Left lobe of liver (tissue), 2 donors: ENCODE data around the gene USF2. TPM values are rescaled to one million over a fixed set of nuclear protein-coding genes. Genes with fewer than 3 reads are reported as not detected.
A peak's percentile ranks its signal among the peaks of the same experiment; 100 is the strongest.
"Not testable (repeated sequence)": the region's sequence is repeated elsewhere in the genome, so short reads cannot be mapped to it uniquely, and the experiment has no call there.

Experiments used
- ATAC-seq: fragments of 200-7000 bp; cut with Tn5 transposase; one replicate; pipeline ENCODE4 v1.9.1; 2020; ENCODE audit warnings: mild to moderate bottlenecking, moderate library complexity
- DNase-seq: peaks from one replicate; pipeline ENCODE4 v3.0.0-alpha.2; 2020; ENCODE audit warnings: low spot score
- total RNA-seq: library from RNA; stranded (reverse); gene quantifications from one replicate; pipeline ENCODE4 v1.2.1, GENCODE V29; 2021
- donor health status: DM: no; HTN: no; CAD: no; lungs with moderate emphysema.
- donor health status: DM: no; HTN: yes; CAD: no.

The USF2 gene
- total RNA-seq: 91.7 TPM

GRCh38 chr19:35268536-35269437 is at the start of gene USF2:
USF2 (plus strand) TSS chr19:35268962; CDS start chr19:35269102, 140 bp downstream.
- ATAC-seq (peak; percentile 13), DNase-seq (peak; percentile 86)

GRCh38 chr19:35219008-35219407 is 49.8 kb upstream of the USF2 start:
- no peak for ATAC-seq
- no peak for DNase-seq

- DNase-seq (no peak), ATAC-seq (no peak)
These were observed 48.3 kb upstream of the USF2 start for GRCh38 chr19:35220315-35220921.

GRCh38 chr19:35220973-35221590 is 47.7 kb upstream of the USF2 start:
- DNase-seq, ATAC-seq: not testable (repeated sequence)

GRCh38 chr19:35222373-35223015 is 46.3 kb upstream of the USF2 start:
- peak; percentile 35 for DNase-seq
- no peak for ATAC-seq

- ATAC-seq: no peak
- peak; percentile 38 for DNase-seq
These were observed 45.5 kb upstream of the USF2 start for GRCh38 chr19:35223084-35223790.

- DNase-seq (peak; percentile 27), ATAC-seq (no peak)
These were observed 44.8 kb upstream of the USF2 start for GRCh38 chr19:35223862-35224505.

GRCh38 chr19:35224681-35225571 is 43.8 kb upstream of the USF2 start:
- ATAC-seq (peak; percentile 62), DNase-seq (peak; percentile 43)

DNA sequence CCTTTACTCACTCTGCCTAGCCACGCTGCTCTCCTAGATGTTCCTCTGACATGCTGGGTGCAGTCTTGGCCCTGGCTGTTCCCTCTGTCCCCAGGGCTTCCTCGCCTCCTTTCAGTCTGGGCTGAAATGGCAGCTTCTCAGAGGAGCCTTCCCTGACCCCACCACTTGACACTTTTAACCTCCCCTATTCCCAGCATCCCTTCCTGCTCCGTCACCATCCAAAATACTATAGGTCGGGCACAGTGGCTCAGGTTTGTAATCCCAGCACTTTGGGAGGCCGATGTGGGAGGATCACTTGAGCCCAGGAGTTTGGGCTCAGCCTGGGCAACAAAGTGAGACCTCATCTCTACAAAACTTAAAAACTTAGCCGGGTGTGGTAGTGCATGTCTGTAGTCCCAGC is 42.8 kb upstream of the USF2 start:
- ATAC-seq: no peak
- DNase-seq: peak; percentile 31

GRCh38 chr19:35226748-35227147 is 42.0 kb upstream of the USF2 start:
- ATAC-seq: no peak
- DNase-seq: peak; percentile 12

- DNase-seq (peak; percentile 23), ATAC-seq (no peak)
These were observed 40.4 kb upstream of the USF2 start, which contains the start of gene FAM187B for GRCh38 chr19:35228177-35228930. FAM187B (minus strand) TSS chr19:35228739; CDS start chr19:35228680, 59 bp downstream.

- ATAC-seq: no peak
- DNase-seq: peak; percentile 33
These were observed 39.2 kb upstream of the USF2 start for GRCh38 chr19:35229601-35230000.

DNA sequence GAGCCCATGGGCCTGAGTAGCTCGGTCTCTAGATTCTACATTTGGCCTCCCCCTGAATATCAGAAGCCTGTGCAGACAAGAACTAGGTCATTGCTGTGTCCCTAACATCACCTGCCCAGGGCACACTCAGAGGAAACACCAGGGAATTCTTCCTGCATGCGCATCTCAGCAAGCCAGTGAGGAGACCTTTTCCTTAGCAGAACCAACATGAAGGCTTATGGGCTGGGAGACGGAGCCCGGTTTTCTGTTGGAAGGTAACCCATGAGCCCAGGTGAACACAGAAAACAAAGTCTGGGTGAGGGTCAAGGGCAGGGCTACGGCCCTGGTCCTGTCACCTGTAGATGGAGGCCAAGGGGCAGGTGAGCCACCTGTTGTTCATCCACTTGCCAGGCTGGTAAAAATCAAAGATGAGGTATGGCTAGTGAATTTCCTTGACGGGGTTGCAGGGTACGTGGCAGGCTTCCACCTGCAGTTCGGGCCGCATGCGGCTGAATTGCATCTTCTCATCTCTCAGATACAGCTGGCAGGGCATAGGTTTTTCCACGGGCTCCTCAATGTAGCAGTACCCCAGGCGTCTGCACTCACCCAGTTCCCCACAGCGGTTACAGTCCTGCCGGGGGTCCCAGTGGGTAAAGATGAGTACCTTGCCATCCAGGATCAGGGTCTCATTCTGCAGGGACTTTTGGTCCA is 36.7 kb upstream of the USF2 start:
- ATAC-seq (no peak), DNase-seq (peak; percentile 37)

- peak; percentile 22 for DNase-seq
- peak; percentile 37 for ATAC-seq
These were observed 35.9 kb upstream of the USF2 start for GRCh38 chr19:35232912-35233311.

GRCh38 chr19:35236638-35237400 is 31.9 kb upstream of the USF2 start:
- DNase-seq (peak; percentile 41), ATAC-seq (peak; percentile 81)

- not testable (repeated sequence) for DNase-seq, ATAC-seq
These were observed 29.2 kb upstream of the USF2 start for GRCh38 chr19:35239597-35239996.

DNA sequence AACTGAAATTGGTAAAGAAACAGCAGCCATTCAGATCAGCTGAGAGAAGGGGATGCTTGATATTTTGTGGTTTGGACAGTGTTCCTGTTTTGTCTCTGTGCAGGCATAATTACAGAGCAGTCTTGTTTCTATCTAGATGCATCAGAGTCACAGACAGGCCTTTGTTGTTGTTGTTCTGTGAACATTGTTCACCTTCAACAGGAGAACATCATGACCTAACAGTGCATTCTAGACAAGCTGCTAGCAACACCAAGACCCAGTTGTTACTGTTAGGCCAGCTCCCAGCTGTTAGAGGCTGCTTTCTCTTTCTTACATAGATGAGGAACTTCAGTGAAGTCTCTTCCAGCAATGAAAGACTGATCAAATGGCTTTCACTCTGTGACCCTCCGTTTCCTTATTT is 28.4 kb upstream of the USF2 start:
- DNase-seq: no peak
- no peak for ATAC-seq
